GM12864 (cell line): ENCODE results near the gene C19orf67.
A peak's percentile ranks its signal among the peaks of the same experiment; 100 is the strongest.

Source experiments
- DNase-seq: peaks from one replicate; pipeline ENCODE4 v3.0.0-alpha.2; 2011; ENCODE audit warnings: low read depth
- H3K4me3 ChIP-seq: 2 replicates; pipeline ENCODE4 v1.5.1; 2011; ENCODE audit warnings: mild to moderate bottlenecking, low read depth, low read length, control low read depth
- TF ChIP-seq, protein P1 (sequence below): IDR thresholded peaks from 2 replicates; pipeline ENCODE4 v1.5.1; 2011; ENCODE audit warnings: low read depth, mild to moderate bottlenecking, moderate library complexity, low read length, control low read depth, inconsistent platforms; ENCODE audit errors: missing control alignments

The C19orf67 gene

DNA sequence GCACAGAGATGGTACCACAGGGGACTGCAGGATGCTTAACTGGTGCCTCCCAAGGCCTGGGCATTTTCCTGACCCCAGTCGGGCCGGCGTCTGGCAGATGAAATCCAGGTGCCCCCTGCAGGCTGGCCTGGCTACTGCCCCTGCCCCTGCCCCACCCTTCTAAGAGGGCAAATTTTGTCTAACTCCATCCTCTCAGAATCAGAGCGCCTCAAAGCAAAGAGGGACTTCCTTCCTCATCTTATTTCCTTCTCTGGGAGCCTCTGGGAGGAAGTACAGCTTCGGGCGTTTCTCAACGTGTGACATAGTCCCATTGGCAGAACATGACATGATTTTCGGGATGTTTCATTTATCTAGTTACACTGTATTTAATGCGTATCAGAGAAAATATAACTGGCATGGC, 29.3 kb upstream of the C19orf67 start:
- no peak overlapping the region for H3K4me3 ChIP-seq
- TF ChIP-seq, protein P1, sequence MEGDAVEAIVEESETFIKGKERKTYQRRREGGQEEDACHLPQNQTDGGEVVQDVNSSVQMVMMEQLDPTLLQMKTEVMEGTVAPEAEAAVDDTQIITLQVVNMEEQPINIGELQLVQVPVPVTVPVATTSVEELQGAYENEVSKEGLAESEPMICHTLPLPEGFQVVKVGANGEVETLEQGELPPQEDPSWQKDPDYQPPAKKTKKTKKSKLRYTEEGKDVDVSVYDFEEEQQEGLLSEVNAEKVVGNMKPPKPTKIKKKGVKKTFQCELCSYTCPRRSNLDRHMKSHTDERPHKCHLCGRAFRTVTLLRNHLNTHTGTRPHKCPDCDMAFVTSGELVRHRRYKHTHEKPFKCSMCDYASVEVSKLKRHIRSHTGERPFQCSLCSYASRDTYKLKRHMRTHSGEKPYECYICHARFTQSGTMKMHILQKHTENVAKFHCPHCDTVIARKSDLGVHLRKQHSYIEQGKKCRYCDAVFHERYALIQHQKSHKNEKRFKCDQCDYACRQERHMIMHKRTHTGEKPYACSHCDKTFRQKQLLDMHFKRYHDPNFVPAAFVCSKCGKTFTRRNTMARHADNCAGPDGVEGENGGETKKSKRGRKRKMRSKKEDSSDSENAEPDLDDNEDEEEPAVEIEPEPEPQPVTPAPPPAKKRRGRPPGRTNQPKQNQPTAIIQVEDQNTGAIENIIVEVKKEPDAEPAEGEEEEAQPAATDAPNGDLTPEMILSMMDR, result peak; percentile 61
- DNase-seq, result no peak

GRCh38 chr19:14114439-14114838, 28.9 kb upstream of the C19orf67 start:
- no peak overlapping the region for H3K4me3 ChIP-seq
- TF ChIP-seq, protein P1, result no peak
- DNase-seq, result no peak

DNA sequence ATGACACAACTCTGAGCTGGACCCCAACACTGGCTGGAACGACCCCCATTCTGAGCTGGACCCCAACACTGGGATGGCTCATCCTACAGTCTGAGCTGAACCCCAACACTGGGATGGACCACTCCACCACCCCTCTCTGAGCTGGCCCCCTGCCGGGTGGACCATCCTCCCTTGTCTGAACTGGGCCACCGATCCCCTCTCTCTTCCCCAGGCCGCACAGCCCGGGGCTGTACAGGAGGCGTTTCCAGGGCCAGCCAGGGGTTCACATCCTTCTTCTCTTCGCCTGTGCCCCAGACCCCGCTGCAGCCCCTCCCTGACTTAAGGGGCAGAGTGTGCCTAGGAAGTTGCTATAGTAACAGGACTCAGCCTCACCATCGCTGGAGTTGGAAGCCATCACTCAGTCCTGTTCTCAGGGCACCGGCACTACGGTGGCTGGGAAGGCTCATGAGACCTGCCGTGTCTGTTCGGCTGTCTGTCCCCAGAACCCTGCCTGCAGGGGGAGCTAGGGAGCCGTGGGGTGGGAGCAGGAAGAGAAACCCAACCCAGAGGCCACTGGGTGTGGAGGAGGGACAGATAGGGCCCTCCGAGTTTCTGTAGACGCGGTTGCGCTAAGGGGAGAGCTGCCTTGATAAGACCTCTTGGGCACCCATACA, 28.3 kb upstream of the C19orf67 start:
- DNase-seq, result no peak
- no peak overlapping the region for H3K4me3 ChIP-seq
- TF ChIP-seq, protein P1, result peak; percentile 50

- no peak overlapping the region for H3K4me3 ChIP-seq
- TF ChIP-seq, protein P1, result no peak
- no peak for DNase-seq
Measured at GRCh38 chr19:14112809-14113385, 27.3 kb upstream of the C19orf67 start.

GRCh38 chr19:14112051-14112808, 26.6 kb upstream of the C19orf67 start:
- H3K4me3 ChIP-seq, result no peak overlapping the region
- no peak for DNase-seq
- TF ChIP-seq, protein P1, result no peak

GRCh38 chr19:14111486-14111885, 25.9 kb upstream of the C19orf67 start:
- TF ChIP-seq, protein P1, result no peak
- no peak for DNase-seq

More at GRCh38 chr19:14111486-14111885, 25.9 kb upstream of the C19orf67 start:
- no peak overlapping the region for H3K4me3 ChIP-seq
